NCI-H2227 (cell line): ENCODE results near the gene CLDN25.
"Not testable (repeated sequence)": the region's sequence is repeated elsewhere in the genome, so short reads cannot be mapped to it uniquely, and the experiment has no call there.

ENCODE experiments used
- DNase-seq: peaks from one replicate; lab custom pipeline; 2025; ENCODE audit not compliant: unreplicated experiment; lab: John Stamatoyannopoulos, UW

The CLDN25 gene

GRCh38 chr11:113779496-113779895, at the start of gene CLDN25:
Gene CLDN25 (plus strand): TSS chr11:113779796. CDS start chr11:113779796, 0 bp downstream.
- DNase-seq: no peak

GRCh38 chr11:113730887-113731726, 48.5 kb upstream of the CLDN25 start:
- DNase-seq: peak; percentile 74

- DNase-seq: no peak
Observed at GRCh38 chr11:113732092-113732491, 47.5 kb upstream of the CLDN25 start.

- DNase-seq: no peak
Observed at GRCh38 chr11:113736323-113736722, 43.3 kb upstream of the CLDN25 start.

GRCh38 chr11:113752932-113753331, 26.7 kb upstream of the CLDN25 start:
- no peak for DNase-seq

GRCh38 chr11:113760241-113760640, 19.4 kb upstream of the CLDN25 start:
- DNase-seq: no peak

- DNase-seq: not testable (repeated sequence)
Observed at GRCh38 chr11:113763040-113763439, 16.6 kb upstream of the CLDN25 start.

- no peak for DNase-seq
Observed at GRCh38 chr11:113764527-113765219, 14.9 kb upstream of the CLDN25 start.

- no peak for DNase-seq
Observed at GRCh38 chr11:113771964-113772363, 7.6 kb upstream of the CLDN25 start.

- DNase-seq: peak; percentile 16
Observed at GRCh38 chr11:113773092-113773415, 6.5 kb upstream of the CLDN25 start.

GRCh38 chr11:113773416-113774173, 6.0 kb upstream of the CLDN25 start, which contains the start of gene ZW10:
Gene ZW10 (minus strand): TSS chr11:113773692. CDS start chr11:113773666, 26 bp downstream.
- peak; percentile 94 for DNase-seq

GRCh38 chr11:113774174-113774503, 5.5 kb upstream of the CLDN25 start:
- DNase-seq: no peak

- no peak for DNase-seq
Observed at GRCh38 chr11:113778111-113778910, 1.3 kb upstream of the CLDN25 start.

- DNase-seq: no peak
Observed at GRCh38 chr11:113781682-113782081, 2.1 kb downstream of the CLDN25 start.

- no peak for DNase-seq
Observed at GRCh38 chr11:113782134-113782533, 2.5 kb downstream of the CLDN25 start.

- DNase-seq: not testable (repeated sequence)
Observed at GRCh38 chr11:113789016-113789415, 9.4 kb downstream of the CLDN25 start.

GRCh38 chr11:113789675-113790320, 10.2 kb downstream of the CLDN25 start:
- DNase-seq: no peak

GRCh38 chr11:113796663-113797259, 17.2 kb downstream of the CLDN25 start:
- peak; percentile 26 for DNase-seq

- DNase-seq: no peak
Observed at GRCh38 chr11:113802621-113803020, 23.0 kb downstream of the CLDN25 start.

GRCh38 chr11:113805640-113806039, 26.0 kb downstream of the CLDN25 start:
- DNase-seq: no peak
